ENCODE measurements around the gene CLCN5. TPM values are rescaled to one million over a fixed set of nuclear protein-coding genes. Genes with fewer than 3 reads are reported as not detected.

Gene CLCN5
- total RNA-seq, 2 donors from 2014 or later, result 2.0 to 13.6 TPM

GRCh38 chrX:50114113-50114512 is 191.7 kb downstream of the CLCN5 start:
- no peaks in the 10 kb centered on the region for H3K4me1 ChIP-seq (replicated peaks)
- 64% methylated on average over 2 of the region's 2 CpGs for WGBS
- no peak overlapping the region for H3K4me3 ChIP-seq
- no peak overlapping the region for H3K27ac ChIP-seq
- no peaks in the 10 kb centered on the region for H3K9me3 ChIP-seq
- TF ChIP-seq POLR2A (IDR thresholded peaks at IDR 0.05), result no peak
- TF ChIP-seq CTCF (IDR thresholded peaks at IDR 0.05), result no peak
- no peak for TF ChIP-seq POLR2AphosphoS5 (IDR thresholded peaks at IDR 0.05)
- no peaks in the 10 kb centered on the region for H3K27me3 ChIP-seq (replicated peaks; ENCODE audit: insufficient read depth)
- intact Hi-C loops (cut with DNase I), result no loop called here
- H3K36me3 ChIP-seq, result no peaks in the 10 kb centered on the region
- DNase-seq (ENCODE audit: low spot score), result no peak

- H3K4me1 ChIP-seq (replicated peaks), result no peaks in the 10 kb centered on the region
- no peaks in the 10 kb centered on the region for H3K36me3 ChIP-seq
- H3K27me3 ChIP-seq (replicated peaks; ENCODE audit: insufficient read depth), result no peaks in the 10 kb centered on the region
- H3K27ac ChIP-seq, result no peak overlapping the region
- no peaks in the 10 kb centered on the region for H3K9me3 ChIP-seq
- TF ChIP-seq POLR2A (IDR thresholded peaks at IDR 0.05) (no peak), CTCF (IDR thresholded peaks at IDR 0.05) (no peak), POLR2AphosphoS5 (IDR thresholded peaks at IDR 0.05) (no peak)
- DNase-seq (ENCODE audit: low spot score), result no peak
- intact Hi-C loops (cut with DNase I), result no loop called here
- H3K4me3 ChIP-seq, result no peak overlapping the region
- WGBS, result 88% methylated on average over 2 of the region's 2 CpGs
Observed at GRCh38 chrX:50115973-50116372, 193.6 kb downstream of the CLCN5 start.

- 43% methylated on average over 3 of the region's 3 CpGs for WGBS
- DNase-seq (ENCODE audit: low spot score), result no peak
- intact Hi-C loops (cut with DNase I), result no loop called here
- no peak overlapping the region for H3K27ac ChIP-seq
- TF ChIP-seq POLR2AphosphoS5 (IDR thresholded peaks at IDR 0.05), result no peak
- no peak for TF ChIP-seq CTCF (IDR thresholded peaks at IDR 0.05)
- no peak for TF ChIP-seq POLR2A (IDR thresholded peaks at IDR 0.05)
- H3K27me3 ChIP-seq (replicated peaks; ENCODE audit: insufficient read depth), result no peaks in the 10 kb centered on the region
- no peaks in the 10 kb centered on the region for H3K36me3 ChIP-seq
- no peak overlapping the region for H3K4me3 ChIP-seq
- no peaks in the 10 kb centered on the region for H3K4me1 ChIP-seq (replicated peaks)
- no peaks in the 10 kb centered on the region for H3K9me3 ChIP-seq
Observed at GRCh38 chrX:50117476-50117875, 195.1 kb downstream of the CLCN5 start.

GRCh38 chrX:50125480-50125879 is 203.1 kb downstream of the CLCN5 start:
- TF ChIP-seq POLR2AphosphoS5 (IDR thresholded peaks at IDR 0.05), result no peak
- TF ChIP-seq CTCF (IDR thresholded peaks at IDR 0.05), result no peak
- no peak for TF ChIP-seq POLR2A (IDR thresholded peaks at IDR 0.05)
- 60% methylated on average over 1 of the region's 1 CpG for WGBS
- Histone ChIP-seq H3K27me3 (replicated peaks; ENCODE audit: insufficient read depth) (no peaks in the 10 kb centered on the region), H3K4me1 (replicated peaks) (no peaks in the 10 kb centered on the region), H3K27ac (no peak overlapping the region), H3K36me3 (no peaks in the 10 kb centered on the region), H3K9me3 (no peaks in the 10 kb centered on the region), H3K4me3 (no peak overlapping the region)
- DNase-seq (ENCODE audit: low spot score), result no peak
- intact Hi-C loops (cut with DNase I), result no loop called here

- Histone ChIP-seq H3K36me3 (no peaks in the 10 kb centered on the region), H3K4me1 (replicated peaks) (no peaks in the 10 kb centered on the region), H3K4me3 (no peak overlapping the region), H3K27ac (no peak overlapping the region), H3K27me3 (replicated peaks; ENCODE audit: insufficient read depth) (no peaks in the 10 kb centered on the region), H3K9me3 (no peaks in the 10 kb centered on the region)
- intact Hi-C loops (cut with DNase I), result no loop called here
- no peak for TF ChIP-seq CTCF (IDR thresholded peaks at IDR 0.05)
- no peak for TF ChIP-seq POLR2A (IDR thresholded peaks at IDR 0.05)
- no peak for TF ChIP-seq POLR2AphosphoS5 (IDR thresholded peaks at IDR 0.05)
- WGBS, result 97% methylated on average over 7 of the region's 7 CpGs
- DNase-seq (ENCODE audit: low spot score), result no peak
Observed at GRCh38 chrX:50147972-50148371, 225.6 kb downstream of the CLCN5 start.

MicroRNA genes within 50 kb of the gene (microRNA counts, 767-probe panel; counts per million panel counts)
- microRNA hsa-miR-188-3p (1,721 to 1,935 counts per million in 2 donors), microRNA hsa-miR-188-5p (431 to 2,503 counts per million in 2 donors), microRNA hsa-miR-362-3p (0 to 431 counts per million in 2 donors), microRNA hsa-miR-362-5p (431 to 2,335 counts per million in 2 donors), microRNA hsa-miR-500a-5p+hsa-miR-501-5p (431 to 1,866 counts per million in 2 donors), microRNA hsa-miR-500b (0 to 431 counts per million in 2 donors), microRNA hsa-miR-501-3p (0 to 431 counts per million in 2 donors), microRNA hsa-miR-502-3p (0 to 431 counts per million in 2 donors), microRNA hsa-miR-502-5p (2,402 to 2,448 counts per million in 2 donors), microRNA hsa-miR-532-3p (431 to 1,274 counts per million in 2 donors), microRNA hsa-miR-532-5p (2,984 to 3,229 counts per million in 2 donors), microRNA hsa-miR-660-5p (431 to 2,156 counts per million in 2 donors)

Small RNA genes within 50 kb of the gene (microRNA-seq; reads per million reads assigned to microRNA genes)
- gene MIR188, result 62.6 reads per million, percentile 69 among the genes with 10 or more reads in this experiment
- 55.3 reads per million, percentile 68 among the genes with 10 or more reads in this experiment for gene MIR362
- 16.3 reads per million, percentile 57 among the genes with 10 or more reads in this experiment for gene MIR500A
- gene MIR500B, result 0.25 reads per million
- 52.7 reads per million, percentile 67 among the genes with 10 or more reads in this experiment for gene MIR501
- gene MIR502, result 36.8 reads per million, percentile 64 among the genes with 10 or more reads in this experiment
- gene MIR532, result 671 reads per million, percentile 86 among the genes with 10 or more reads in this experiment
- 67.4 reads per million, percentile 70 among the genes with 10 or more reads in this experiment for gene MIR660

Small RNA genes within 50 kb of the gene (small RNA-seq; reads per million reads assigned to genes)
- gene MIR188 (0.09 to 0.10 reads per million in 2 donors), gene MIR362 (3.6 to 4.6 reads per million in 2 donors), gene MIR500A (37.7 to 68.9 reads per million in 2 donors), gene MIR500B (0 to 0.56 reads per million in 2 donors), gene MIR501 (39.6 to 68.3 reads per million in 2 donors), gene MIR502 (0 to 0.81 reads per million in 2 donors), gene MIR532 (207 to 364 reads per million in 2 donors), gene MIR660 (11.9 to 18.5 reads per million in 2 donors), gene RNU6-421P (0 reads per million in 2 donors)

Other genes starting within 250 kb of the CLCN5 start
- gene PAGE1, start 226.6 kb upstream of the CLCN5 start, total RNA-seq, result 1 to 10 TPM in 1 of 2 donors, not detected in 1; 8.9 TPM
- gene PAGE4, start 93.3 kb upstream of the CLCN5 start, total RNA-seq, result 10 to 100 TPM; 26.5 to 31.5 TPM
- 1 to 10 TPM; 2.0 to 3.5 TPM for gene USP27X, start 43.1 kb upstream of the CLCN5 start, total RNA-seq

Data from prostate gland (tissue), 2 donors.